ENCODE measurements around the gene NMRK2.
A peak's percentile ranks its signal among the peaks of the same experiment; 100 is the strongest.

The NMRK2 gene

GRCh38 chr19:3979289-3979673 is 46.4 kb downstream of the NMRK2 start:
- Mint-ChIP-seq H3K4me3 (no peak overlapping the region), H3K9me3 (no peaks in the 10 kb centered on the region), H3K27me3 (ENCODE audit: low read depth) (no peaks in the 10 kb centered on the region), H3K4me1 (ENCODE audit: low read depth) (peaks cover 18% of the 10 kb centered on the region), H3K27ac (no peak overlapping the region), H3K36me3 (ENCODE audit: low read depth) (peaks cover 74% of the 10 kb centered on the region)
- no peak for DNase-seq (ENCODE audit: low spot score)

GRCh38 chr19:3979674-3980352 is 46.9 kb downstream of the NMRK2 start:
- Mint-ChIP-seq H3K27ac (no peak overlapping the region), H3K4me1 (ENCODE audit: low read depth) (peaks cover 18% of the 10 kb centered on the region), H3K4me3 (no peak overlapping the region), H3K9me3 (no peaks in the 10 kb centered on the region), H3K27me3 (ENCODE audit: low read depth) (no peaks in the 10 kb centered on the region), H3K36me3 (ENCODE audit: low read depth) (peaks cover 80% of the 10 kb centered on the region)
- DNase-seq (ENCODE audit: low spot score), result no peak

- Mint-ChIP-seq H3K4me3 (no peak overlapping the region), H3K4me1 (ENCODE audit: low read depth) (peaks cover 18% of the 10 kb centered on the region), H3K27ac (no peak overlapping the region), H3K9me3 (no peaks in the 10 kb centered on the region), H3K36me3 (ENCODE audit: low read depth) (peaks cover 81% of the 10 kb centered on the region), H3K27me3 (ENCODE audit: low read depth) (no peaks in the 10 kb centered on the region)
- DNase-seq (ENCODE audit: low spot score), result no peak
Observed at GRCh38 chr19:3980353-3981251, 47.7 kb downstream of the NMRK2 start.

- no peak for DNase-seq (ENCODE audit: low spot score)
- H3K4me3 Mint-ChIP-seq, result no peak overlapping the region
- H3K27me3 Mint-ChIP-seq (ENCODE audit: low read depth), result no peaks in the 10 kb centered on the region
- H3K4me1 Mint-ChIP-seq (ENCODE audit: low read depth), result peaks cover 23% of the 10 kb centered on the region
- no peaks in the 10 kb centered on the region for H3K9me3 Mint-ChIP-seq
- no peak overlapping the region for H3K27ac Mint-ChIP-seq
- peaks cover 74% of the 10 kb centered on the region for H3K36me3 Mint-ChIP-seq (ENCODE audit: low read depth)
Observed at GRCh38 chr19:3981373-3981735, 48.5 kb downstream of the NMRK2 start.

- peaks cover 68% of the 10 kb centered on the region for H3K36me3 Mint-ChIP-seq (ENCODE audit: low read depth)
- DNase-seq (ENCODE audit: low spot score), result no peak
- no peaks in the 10 kb centered on the region for H3K9me3 Mint-ChIP-seq
- H3K4me3 Mint-ChIP-seq, result peak overlapping the region; percentile 26
- H3K4me1 Mint-ChIP-seq (ENCODE audit: low read depth), result peaks cover 29% of the 10 kb centered on the region
- H3K27me3 Mint-ChIP-seq (ENCODE audit: low read depth), result no peaks in the 10 kb centered on the region
- H3K27ac Mint-ChIP-seq, result no peak overlapping the region
Observed at GRCh38 chr19:3981736-3982681, 49.1 kb downstream of the NMRK2 start.

GRCh38 chr19:3982701-3983541 is 50.1 kb downstream of the NMRK2 start:
- H3K27me3 Mint-ChIP-seq (ENCODE audit: low read depth), result no peaks in the 10 kb centered on the region
- H3K4me1 Mint-ChIP-seq (ENCODE audit: low read depth), result peaks cover 36% of the 10 kb centered on the region
- peak overlapping the region; percentile 98 for H3K4me3 Mint-ChIP-seq
- H3K36me3 Mint-ChIP-seq (ENCODE audit: low read depth), result peaks cover 60% of the 10 kb centered on the region
- no peaks in the 10 kb centered on the region for H3K9me3 Mint-ChIP-seq
- H3K27ac Mint-ChIP-seq, result peak overlapping the region; percentile 81
- no peak for DNase-seq (ENCODE audit: low spot score)

- peaks cover 56% of the 10 kb centered on the region for H3K36me3 Mint-ChIP-seq (ENCODE audit: low read depth)
- no peaks in the 10 kb centered on the region for H3K27me3 Mint-ChIP-seq (ENCODE audit: low read depth)
- H3K4me1 Mint-ChIP-seq (ENCODE audit: low read depth), result peaks cover 34% of the 10 kb centered on the region
- H3K27ac Mint-ChIP-seq, result peak overlapping the region; percentile 95
- H3K9me3 Mint-ChIP-seq, result no peaks in the 10 kb centered on the region
- H3K4me3 Mint-ChIP-seq, result peak overlapping the region; percentile 98
- no peak for DNase-seq (ENCODE audit: low spot score)
Observed at GRCh38 chr19:3983542-3983914, 50.7 kb downstream of the NMRK2 start.

GRCh38 chr19:3983936-3984583 is 51.2 kb downstream of the NMRK2 start:
- Mint-ChIP-seq H3K4me3 (peak overlapping the region; percentile 98), H3K27me3 (ENCODE audit: low read depth) (no peaks in the 10 kb centered on the region), H3K9me3 (no peaks in the 10 kb centered on the region), H3K36me3 (ENCODE audit: low read depth) (peaks cover 53% of the 10 kb centered on the region), H3K4me1 (ENCODE audit: low read depth) (peaks cover 34% of the 10 kb centered on the region), H3K27ac (peak overlapping the region; percentile 95)
- DNase-seq (ENCODE audit: low spot score), result no peak

GRCh38 chr19:3984584-3984907 is 51.7 kb downstream of the NMRK2 start:
- Mint-ChIP-seq H3K36me3 (ENCODE audit: low read depth) (peaks cover 48% of the 10 kb centered on the region), H3K27me3 (ENCODE audit: low read depth) (no peaks in the 10 kb centered on the region), H3K9me3 (no peaks in the 10 kb centered on the region), H3K4me3 (peak overlapping the region; percentile 98), H3K4me1 (ENCODE audit: low read depth) (peaks cover 34% of the 10 kb centered on the region), H3K27ac (peak overlapping the region; percentile 95)
- no peak for DNase-seq (ENCODE audit: low spot score)

GRCh38 chr19:3984908-3985642 is 52.2 kb downstream of the NMRK2 start, which contains the start of gene EEF2:
Gene EEF2, minus strand, starts transcription at chr19:3985463. Its CDS starts 83 bp downstream, at chr19:3985380.
- Mint-ChIP-seq H3K4me3 (peak within 1 kb of the TSS; percentile 98), H3K27me3 (ENCODE audit: low read depth) (no peaks in the 10 kb centered on the region), H3K9me3 (no peaks in the 10 kb centered on the region), H3K27ac (peak within 1 kb of the TSS; percentile 95), H3K36me3 (ENCODE audit: low read depth) (peaks cover 44% of the 10 kb centered on the region), H3K4me1 (ENCODE audit: low read depth) (peaks cover 34% of the 10 kb centered on the region)
- peak; percentile 86 for DNase-seq (ENCODE audit: low spot score)

- H3K36me3 Mint-ChIP-seq (ENCODE audit: low read depth), result peaks cover 44% of the 10 kb centered on the region
- H3K4me1 Mint-ChIP-seq (ENCODE audit: low read depth), result peaks cover 35% of the 10 kb centered on the region
- H3K4me3 Mint-ChIP-seq, result peak overlapping the region; percentile 98
- no peak for DNase-seq (ENCODE audit: low spot score)
- H3K27me3 Mint-ChIP-seq (ENCODE audit: low read depth), result no peaks in the 10 kb centered on the region
- peaks cover 2% of the 10 kb centered on the region for H3K9me3 Mint-ChIP-seq
- peak overlapping the region; percentile 95 for H3K27ac Mint-ChIP-seq
Observed at GRCh38 chr19:3985643-3986259, 52.9 kb downstream of the NMRK2 start.

Data from T-helper 2 cell treated with Interferon-gamma antibody and Interleukin-4, amounts not matched to agents 5 μg/mL and 100 μg/mL, for 36 hours (primary cell).